Activated CD8-positive, alpha-beta T cell treated with anti-CD3 and anti-CD28 coated beads, Interleukin-2, amount 10 ng/mL, durations not matched to agents 7 days and 5 days (primary cell): Measurements from ENCODE around the gene EXOC4. TPM values are rescaled to one million over a fixed set of nuclear protein-coding genes. Genes with fewer than 3 reads are reported as not detected.
A peak's percentile ranks its signal among the peaks of the same experiment; 100 is the strongest.

Source experiments
- ATAC-seq: fragments of 150-1000 bp; cut with Tn5 transposase; one replicate; pipeline ENCODE4 v1.10.0; 2021; ENCODE audit warnings: moderate library complexity
- CTCF ChIA-PET: fragments of 350-600 bp; sonication (Branson Sonifier 250); formaldehyde crosslinking; loops from one replicate; lab custom pipeline; 2021; ENCODE audit warnings: antibody characterized with exemption; lab: Charles Lee
- POLR2A ChIA-PET: fragments of 350-600 bp; sonication (Branson Sonifier 250); formaldehyde crosslinking; loops from one replicate; lab custom pipeline; 2021; ENCODE audit warnings: antibody characterized with exemption; lab: Charles Lee
- DNase-seq: peaks from one replicate; pipeline ENCODE4 v3.0.0-alpha.2; 2020
- H3K27ac Mint-ChIP-seq: one replicate; pipeline ENCODE4 v1.8.0; 2021; ENCODE audit warnings: mild to moderate bottlenecking, mixed read lengths
- H3K27me3 Mint-ChIP-seq: one replicate; pipeline ENCODE4 v1.8.0; 2021; ENCODE audit warnings: low read depth, mixed read lengths
- H3K36me3 Mint-ChIP-seq: one replicate; pipeline ENCODE4 v1.8.0; 2021; ENCODE audit warnings: low read depth, mixed read lengths
- H3K4me1 Mint-ChIP-seq: one replicate; pipeline ENCODE4 v1.8.0; 2021; ENCODE audit warnings: low read depth, mixed read lengths
- H3K4me3 Mint-ChIP-seq: one replicate; pipeline ENCODE4 v1.8.0; 2021; ENCODE audit warnings: mild to moderate bottlenecking, mixed read lengths
- H3K9me3 Mint-ChIP-seq: one replicate; pipeline ENCODE4 v1.8.0; 2022; ENCODE audit warnings: mixed read lengths; ENCODE audit not compliant: insufficient read depth
- total RNA-seq, 2 experiments: library from RNA; stranded (reverse); gene quantifications; one replicate each; pipeline ENCODE4 v1.2.3, GENCODE V29; 2021

The EXOC4 gene
- total RNA-seq, 2 experiments from 2014 or later = 68.2 to 75.1 TPM

DNA sequence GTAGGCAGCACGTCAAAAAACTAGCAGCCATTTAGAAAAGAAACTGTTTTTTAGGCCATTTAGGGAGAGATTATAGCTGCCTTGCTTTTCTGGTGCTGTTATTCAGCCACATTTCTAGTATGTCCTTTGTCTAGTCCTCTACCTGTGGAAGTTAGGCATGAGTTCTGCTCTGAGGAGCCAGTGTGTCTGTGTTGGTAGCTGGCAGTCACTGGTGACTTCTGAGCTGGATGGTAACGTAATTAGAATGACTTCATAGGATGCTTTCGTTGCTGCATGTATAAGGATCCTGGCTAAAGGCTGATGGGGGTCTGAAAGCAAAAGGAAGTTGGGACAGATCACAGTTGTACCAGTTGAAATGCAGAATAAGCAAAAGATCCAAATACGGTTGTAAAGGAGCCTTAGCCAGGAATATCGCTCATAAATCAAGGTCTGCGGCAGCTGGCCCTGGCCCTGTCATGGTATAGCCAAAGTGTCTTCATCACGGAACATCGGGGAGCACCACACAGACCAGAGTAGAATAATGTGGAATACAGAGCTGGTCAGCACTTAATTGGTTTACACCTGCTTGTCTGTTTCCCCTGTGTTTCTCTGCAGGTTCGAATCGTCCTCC is 226.7 kb downstream of the EXOC4 start:
- Mint-ChIP-seq H3K9me3 (no peaks in the 10 kb centered on the region), H3K27ac (no peak overlapping the region), H3K36me3 (peaks cover 7% of the 10 kb centered on the region), H3K4me1 (peaks cover 23% of the 10 kb centered on the region), H3K27me3 (no peaks in the 10 kb centered on the region), H3K4me3 (no peak overlapping the region)
- DNase-seq (no peak), ATAC-seq (no peak)
- ChIA-PET POLR2A (no interaction called here), CTCF (interaction anchor here (0.5 kb wide), 1 partner anchor 352 kb away, joined by 3 read pairs; no protein-coding TSS in a partner anchor)

DNA sequence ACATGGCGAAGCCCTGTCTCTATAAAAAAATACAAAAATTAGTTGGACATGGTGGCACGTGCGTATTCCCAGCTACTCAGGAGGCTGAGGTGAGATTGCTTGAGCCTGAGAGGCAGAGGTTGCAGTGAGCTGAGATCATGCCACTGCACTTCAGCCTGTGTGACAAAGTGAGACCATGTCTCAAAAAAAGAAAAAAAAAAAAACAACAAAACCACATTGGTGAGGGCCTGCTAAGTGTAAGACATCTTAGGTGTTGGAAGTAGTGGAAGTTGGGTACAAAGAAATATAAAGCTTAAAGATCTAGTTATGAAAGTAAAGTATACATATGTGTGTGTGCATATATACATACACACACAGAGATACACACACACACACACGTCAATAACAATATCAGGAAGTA is 228.0 kb downstream of the EXOC4 start:
- Mint-ChIP-seq H3K4me3 (no peak overlapping the region), H3K27ac (no peak overlapping the region), H3K27me3 (no peaks in the 10 kb centered on the region), H3K36me3 (peaks cover 9% of the 10 kb centered on the region), H3K4me1 (peaks cover 26% of the 10 kb centered on the region), H3K9me3 (no peaks in the 10 kb centered on the region)
- CTCF ChIA-PET = no interaction called here
- ATAC-seq (no peak), DNase-seq (no peak)
- POLR2A ChIA-PET = no interaction called here

DNA sequence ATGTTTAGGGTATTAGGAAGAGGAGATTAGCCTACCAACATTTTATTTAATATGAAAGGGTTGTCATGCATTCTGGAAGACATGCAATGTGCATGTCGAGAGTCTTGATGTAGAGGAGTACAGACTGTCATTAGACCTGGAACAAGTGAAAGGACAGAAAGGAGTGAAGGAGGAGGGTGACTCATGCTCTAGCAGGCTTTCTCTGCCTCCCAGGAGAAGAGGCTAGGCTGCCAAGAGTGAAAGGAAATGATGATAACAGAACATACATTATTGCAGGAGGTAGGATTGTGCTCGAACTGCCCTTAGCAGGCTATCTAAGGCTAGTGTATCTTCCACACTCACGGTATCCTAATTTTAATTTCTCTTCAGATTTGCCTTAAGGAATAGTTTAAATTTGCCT is 228.8 kb downstream of the EXOC4 start:
- Mint-ChIP-seq H3K36me3 (peaks cover 9% of the 10 kb centered on the region), H3K4me1 (peaks cover 26% of the 10 kb centered on the region), H3K9me3 (no peaks in the 10 kb centered on the region), H3K4me3 (no peak overlapping the region), H3K27me3 (no peaks in the 10 kb centered on the region), H3K27ac (no peak overlapping the region)
- ATAC-seq = no peak
- POLR2A ChIA-PET = no interaction called here
- DNase-seq = no peak
- CTCF ChIA-PET = no interaction called here

DNA sequence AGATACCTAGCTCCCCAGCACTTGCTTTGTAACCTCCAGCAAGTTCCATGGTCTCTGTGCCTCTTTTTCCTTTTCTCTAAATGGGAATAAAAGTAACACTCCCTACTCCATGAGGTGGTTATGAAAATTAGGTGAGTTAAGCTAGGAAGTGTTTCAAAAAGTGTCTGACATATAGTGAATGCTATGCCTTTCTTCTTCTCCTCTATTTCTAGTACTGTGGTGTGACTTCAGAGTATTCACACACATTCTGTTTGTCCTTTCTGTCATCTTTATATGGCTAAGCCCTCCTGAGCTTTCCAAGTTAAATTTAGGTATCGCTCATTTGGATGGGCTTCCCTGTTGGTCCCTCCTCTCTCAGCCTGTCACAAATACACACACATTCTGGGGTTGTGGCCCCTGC is 229.7 kb downstream of the EXOC4 start:
- H3K27ac Mint-ChIP-seq = no peak overlapping the region
- CTCF ChIA-PET = interaction anchor here (0.7 kb wide), 1 partner anchor 240 kb away, joined by 3 read pairs; no protein-coding TSS in a partner anchor

DNA sequence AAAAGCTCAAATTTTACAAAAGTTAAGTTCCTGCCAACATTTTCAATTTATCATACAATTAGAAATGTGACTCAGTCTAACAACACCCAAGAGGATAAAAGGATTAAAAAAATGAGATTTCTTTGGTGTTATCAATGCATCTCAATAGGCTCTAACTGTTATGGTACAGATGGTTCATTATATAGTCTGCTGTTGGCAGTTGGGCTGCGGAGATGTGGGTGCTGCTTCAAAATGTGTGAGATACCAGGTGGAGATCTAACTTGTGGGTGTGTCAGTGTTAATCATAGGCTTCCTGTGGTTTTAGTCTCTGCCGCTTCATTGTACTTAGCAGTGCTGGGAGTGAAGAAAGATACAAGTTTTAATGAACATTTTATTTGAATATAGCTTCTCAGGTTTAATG is 231.2 kb downstream of the EXOC4 start:
- ATAC-seq (peak; percentile 94), DNase-seq (peak; percentile 57)
- peak overlapping the region; percentile 26 for H3K27ac Mint-ChIP-seq
- CTCF ChIA-PET = no interaction called here
- H3K27me3 Mint-ChIP-seq = no peaks in the 10 kb centered on the region
- H3K9me3 Mint-ChIP-seq = no peaks in the 10 kb centered on the region
- peaks cover 7% of the 10 kb centered on the region for H3K36me3 Mint-ChIP-seq
- H3K4me3 Mint-ChIP-seq = peak overlapping the region; percentile 16
- POLR2A ChIA-PET = no interaction called here
- H3K4me1 Mint-ChIP-seq = peaks cover 24% of the 10 kb centered on the region

More for the DNA sequence above, 229.7 kb downstream of the EXOC4 start:
- Mint-ChIP-seq H3K4me1 (peaks cover 26% of the 10 kb centered on the region), H3K27me3 (no peaks in the 10 kb centered on the region), H3K4me3 (no peak overlapping the region), H3K9me3 (no peaks in the 10 kb centered on the region), H3K36me3 (peaks cover 7% of the 10 kb centered on the region)
- DNase-seq (no peak), ATAC-seq (no peak)
- POLR2A ChIA-PET = no interaction called here

DNA sequence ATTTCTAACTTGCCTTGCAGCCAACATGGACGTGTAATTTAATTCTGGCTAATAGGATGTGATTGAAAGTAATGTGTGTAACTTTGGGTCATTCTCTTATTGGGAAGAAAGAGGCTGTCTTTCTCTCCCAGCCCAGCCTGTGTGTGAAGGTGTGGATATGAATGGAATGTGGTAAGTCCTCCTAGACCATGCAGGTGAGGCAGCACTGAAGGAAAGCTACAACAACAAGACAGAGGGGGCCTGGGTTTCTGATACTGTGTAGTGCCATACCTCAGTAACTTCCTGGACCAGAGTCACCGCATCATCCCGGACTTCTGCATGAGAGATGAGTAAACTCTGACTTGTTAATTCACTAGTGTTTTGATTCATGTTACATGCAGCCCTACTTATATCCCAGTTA is 237.0 kb downstream of the EXOC4 start:
- POLR2A ChIA-PET = no interaction called here
- peaks cover 20% of the 10 kb centered on the region for H3K4me1 Mint-ChIP-seq
- CTCF ChIA-PET = interaction anchor here (1.2 kb wide), 1 partner anchor 12 kb away, joined by 3 read pairs; no protein-coding TSS in a partner anchor

DNA sequence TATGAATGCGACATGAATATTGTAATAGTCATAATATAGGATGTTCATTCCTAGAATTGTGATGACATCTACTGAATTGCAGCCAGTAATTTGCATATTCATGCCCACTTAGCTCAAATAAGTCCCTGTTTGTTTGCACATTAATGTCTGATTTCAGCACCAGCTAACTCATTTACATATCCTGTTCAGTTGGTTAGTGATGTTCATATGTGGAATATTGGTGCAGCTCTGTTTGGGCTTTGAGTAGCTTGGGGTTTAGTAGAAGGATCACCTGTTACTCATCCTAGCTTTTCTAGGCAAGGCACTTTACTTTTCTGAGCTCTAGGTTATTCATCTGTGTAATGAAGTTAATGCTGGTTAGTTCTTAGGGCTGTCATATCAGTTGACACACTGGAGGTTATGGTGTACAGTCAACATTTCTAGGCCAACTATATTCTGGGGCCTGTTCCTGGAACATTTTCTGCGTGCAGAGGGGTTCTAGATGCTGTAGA is 238.4 kb downstream of the EXOC4 start:
- Mint-ChIP-seq H3K4me1 (peaks cover 16% of the 10 kb centered on the region), H3K9me3 (no peaks in the 10 kb centered on the region), H3K4me3 (no peak overlapping the region), H3K27ac (no peak overlapping the region), H3K36me3 (peaks cover 12% of the 10 kb centered on the region), H3K27me3 (no peaks in the 10 kb centered on the region)
- ATAC-seq (no peak), DNase-seq (no peak)
- POLR2A ChIA-PET = no interaction called here
- CTCF ChIA-PET = no interaction called here

More for the DNA sequence above, 237.0 kb downstream of the EXOC4 start:
- Mint-ChIP-seq H3K27me3 (no peaks in the 10 kb centered on the region), H3K4me3 (no peak overlapping the region), H3K9me3 (no peaks in the 10 kb centered on the region), H3K36me3 (peaks cover 13% of the 10 kb centered on the region), H3K27ac (no peak overlapping the region)
- no peak for ATAC-seq
- no peak for DNase-seq

DNA sequence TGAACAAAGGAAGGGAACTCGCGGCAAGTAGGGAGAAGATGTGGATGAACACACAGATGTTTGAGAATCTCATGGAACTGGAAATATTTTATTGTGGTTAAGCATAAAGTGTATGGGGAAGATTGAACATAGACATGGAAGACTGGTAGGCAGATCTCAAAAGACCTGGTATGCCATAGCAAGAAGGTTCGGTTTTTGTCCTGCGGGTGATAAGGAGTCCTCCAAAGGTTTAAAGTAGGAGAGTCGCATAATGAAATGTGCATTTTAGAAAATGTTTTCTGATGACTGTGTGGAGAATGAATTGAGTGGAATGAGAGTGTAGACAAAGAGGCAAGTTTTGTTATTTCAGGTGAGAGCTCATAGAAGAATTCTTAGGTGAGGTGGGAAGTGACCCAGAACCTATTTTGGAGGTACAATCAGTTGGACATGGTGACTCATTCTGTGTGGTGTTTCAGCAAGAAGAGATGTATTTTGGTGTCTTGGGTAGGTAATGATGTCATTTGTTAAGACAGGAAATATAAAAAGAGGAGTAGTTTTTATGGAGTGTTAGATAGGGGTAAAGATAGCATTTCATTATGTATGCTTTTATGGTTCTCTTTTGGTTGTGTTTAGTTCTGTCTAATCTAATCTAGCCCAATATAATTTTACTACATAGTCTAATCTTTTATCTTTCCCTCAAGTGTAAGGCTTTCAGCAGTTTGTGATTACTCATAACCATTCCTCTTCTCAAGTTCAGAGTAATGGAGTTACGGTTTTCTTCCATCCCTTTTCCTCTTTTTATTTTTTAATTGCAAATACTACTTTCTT is 239.2 kb downstream of the EXOC4 start:
- H3K4me1 Mint-ChIP-seq = peaks cover 16% of the 10 kb centered on the region
- H3K4me3 Mint-ChIP-seq = no peak overlapping the region
- ChIA-PET CTCF (no interaction called here), POLR2A (no interaction called here)
- DNase-seq = no peak
- no peaks in the 10 kb centered on the region for H3K9me3 Mint-ChIP-seq
- no peaks in the 10 kb centered on the region for H3K27me3 Mint-ChIP-seq
- H3K27ac Mint-ChIP-seq = no peak overlapping the region
- H3K36me3 Mint-ChIP-seq = peaks cover 12% of the 10 kb centered on the region
- no peak for ATAC-seq

DNA sequence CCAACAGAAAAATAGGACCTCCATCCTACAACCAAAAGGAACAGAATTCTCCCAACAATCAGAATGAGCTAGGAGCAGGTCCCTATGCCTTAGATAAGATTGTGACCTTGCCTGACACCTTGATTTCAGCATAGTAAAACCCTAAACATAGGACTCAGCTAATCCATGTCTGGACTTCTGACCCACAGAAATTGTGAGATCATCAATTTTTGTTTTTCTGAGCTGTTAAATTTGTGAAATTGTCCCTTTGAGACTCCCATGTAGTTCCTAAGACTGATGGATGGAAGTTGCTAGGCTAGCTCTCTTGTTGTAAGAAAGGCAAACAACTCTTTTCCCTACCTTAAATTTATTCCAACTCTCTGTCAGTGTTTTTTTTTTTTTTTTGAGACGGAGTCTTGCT is 244.2 kb downstream of the EXOC4 start:
- no peaks in the 10 kb centered on the region for H3K27me3 Mint-ChIP-seq
- DNase-seq (no peak), ATAC-seq (no peak)
- CTCF ChIA-PET = no interaction called here
- peaks cover 3% of the 10 kb centered on the region for H3K4me1 Mint-ChIP-seq
- H3K36me3 Mint-ChIP-seq = peaks cover 8% of the 10 kb centered on the region
- no peak overlapping the region for H3K4me3 Mint-ChIP-seq
- no peak overlapping the region for H3K27ac Mint-ChIP-seq
- no peaks in the 10 kb centered on the region for H3K9me3 Mint-ChIP-seq
- POLR2A ChIA-PET = no interaction called here

DNA sequence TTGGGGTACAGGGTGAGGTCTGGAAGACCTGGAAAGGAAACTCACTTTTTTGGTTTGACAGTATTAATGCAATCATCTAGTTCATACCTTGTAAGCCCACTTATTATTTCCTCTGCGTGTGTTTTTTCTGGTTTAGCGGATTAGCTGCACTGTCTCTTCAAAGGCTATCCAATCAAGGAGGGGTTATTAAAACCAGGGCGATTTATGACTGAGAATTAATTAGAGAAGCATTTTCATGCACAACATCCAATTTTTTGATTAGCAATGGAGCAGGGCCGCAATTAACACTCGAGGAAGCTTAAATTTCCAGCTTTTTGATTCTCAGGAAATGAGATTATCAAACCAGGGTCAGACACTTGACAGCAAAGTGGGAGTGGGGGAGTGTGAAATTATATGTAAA is 248.9 kb downstream of the EXOC4 start:
- no peaks in the 10 kb centered on the region for H3K4me1 Mint-ChIP-seq
- no peak overlapping the region for H3K27ac Mint-ChIP-seq
- ChIA-PET CTCF (interaction anchor here (0.6 kb wide), 1 partner anchor 11 kb away, joined by 3 read pairs; no protein-coding TSS in a partner anchor), POLR2A (no interaction called here)
- DNase-seq = no peak
- no peaks in the 10 kb centered on the region for H3K9me3 Mint-ChIP-seq
- no peaks in the 10 kb centered on the region for H3K27me3 Mint-ChIP-seq
- H3K4me3 Mint-ChIP-seq = no peak overlapping the region
- ATAC-seq = no peak
- peaks cover 3% of the 10 kb centered on the region for H3K36me3 Mint-ChIP-seq

DNA sequence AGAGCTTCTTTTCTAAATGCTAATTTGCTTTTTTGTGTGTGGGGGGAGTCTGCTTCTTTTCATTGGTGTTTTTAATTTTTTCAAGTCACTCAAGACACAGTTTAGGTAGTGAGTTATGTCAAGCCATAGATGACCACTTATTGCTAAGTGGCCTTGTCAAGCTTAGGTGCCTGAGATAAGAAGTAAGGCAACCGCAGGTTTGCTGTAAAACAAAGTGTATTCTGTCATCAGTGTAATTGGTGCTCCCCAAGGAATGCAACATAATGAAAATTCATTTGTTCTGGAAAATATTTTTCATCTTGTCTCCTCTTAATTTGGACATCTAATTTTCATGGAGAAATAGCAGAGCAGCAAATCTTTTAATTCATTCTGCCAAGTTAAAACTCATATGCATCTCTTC is 249.6 kb downstream of the EXOC4 start:
- POLR2A ChIA-PET = no interaction called here
- DNase-seq (no peak), ATAC-seq (no peak)
- H3K9me3 Mint-ChIP-seq = no peaks in the 10 kb centered on the region
- H3K27me3 Mint-ChIP-seq = no peaks in the 10 kb centered on the region
- peaks cover 3% of the 10 kb centered on the region for H3K36me3 Mint-ChIP-seq
- no peak overlapping the region for H3K4me3 Mint-ChIP-seq
- H3K4me1 Mint-ChIP-seq = no peaks in the 10 kb centered on the region
- no peak overlapping the region for H3K27ac Mint-ChIP-seq
- CTCF ChIA-PET = interaction anchor here (0.6 kb wide), 1 partner anchor 12 kb away, joined by 3 read pairs; no protein-coding TSS in a partner anchor

DNA sequence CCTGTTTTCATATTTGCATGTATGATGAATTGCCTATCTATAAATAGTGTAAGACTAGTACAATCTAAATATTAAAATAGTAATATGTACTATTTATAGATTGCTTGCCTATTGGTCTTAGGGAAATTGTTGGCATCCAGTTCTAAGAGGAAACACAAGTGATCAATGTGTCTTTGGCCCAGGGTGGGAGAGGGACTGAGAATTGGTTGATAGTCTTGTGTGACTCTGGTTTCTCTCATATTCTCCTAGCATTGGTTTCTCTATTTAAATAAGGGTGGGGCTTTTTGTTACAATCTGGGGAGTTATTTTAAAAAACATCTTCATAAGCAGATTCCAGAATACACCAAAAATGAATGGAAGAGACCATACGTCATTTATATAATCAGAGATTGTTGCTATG is 250.1 kb downstream of the EXOC4 start:
- no peak overlapping the region for H3K27ac Mint-ChIP-seq
- peaks cover 1% of the 10 kb centered on the region for H3K36me3 Mint-ChIP-seq
- no peaks in the 10 kb centered on the region for H3K9me3 Mint-ChIP-seq
- H3K4me3 Mint-ChIP-seq = no peak overlapping the region
- no peak for DNase-seq
- H3K27me3 Mint-ChIP-seq = no peaks in the 10 kb centered on the region
- ChIA-PET CTCF (no interaction called here), POLR2A (no interaction called here)
- no peaks in the 10 kb centered on the region for H3K4me1 Mint-ChIP-seq
- no peak for ATAC-seq
